Stimulated activated CD4-positive, alpha-beta T cell treated with anti-CD3 and anti-CD28 coated beads, Interleukin-1b, Interleukin-23, amount 100 ng/mL, for 48 hours (primary cell): ENCODE results near the gene ZNF593.

Experiments used
- DNase-seq: peaks from one replicate; pipeline ENCODE4 v3.0.0-alpha.2; 2020

Gene ZNF593

DNA sequence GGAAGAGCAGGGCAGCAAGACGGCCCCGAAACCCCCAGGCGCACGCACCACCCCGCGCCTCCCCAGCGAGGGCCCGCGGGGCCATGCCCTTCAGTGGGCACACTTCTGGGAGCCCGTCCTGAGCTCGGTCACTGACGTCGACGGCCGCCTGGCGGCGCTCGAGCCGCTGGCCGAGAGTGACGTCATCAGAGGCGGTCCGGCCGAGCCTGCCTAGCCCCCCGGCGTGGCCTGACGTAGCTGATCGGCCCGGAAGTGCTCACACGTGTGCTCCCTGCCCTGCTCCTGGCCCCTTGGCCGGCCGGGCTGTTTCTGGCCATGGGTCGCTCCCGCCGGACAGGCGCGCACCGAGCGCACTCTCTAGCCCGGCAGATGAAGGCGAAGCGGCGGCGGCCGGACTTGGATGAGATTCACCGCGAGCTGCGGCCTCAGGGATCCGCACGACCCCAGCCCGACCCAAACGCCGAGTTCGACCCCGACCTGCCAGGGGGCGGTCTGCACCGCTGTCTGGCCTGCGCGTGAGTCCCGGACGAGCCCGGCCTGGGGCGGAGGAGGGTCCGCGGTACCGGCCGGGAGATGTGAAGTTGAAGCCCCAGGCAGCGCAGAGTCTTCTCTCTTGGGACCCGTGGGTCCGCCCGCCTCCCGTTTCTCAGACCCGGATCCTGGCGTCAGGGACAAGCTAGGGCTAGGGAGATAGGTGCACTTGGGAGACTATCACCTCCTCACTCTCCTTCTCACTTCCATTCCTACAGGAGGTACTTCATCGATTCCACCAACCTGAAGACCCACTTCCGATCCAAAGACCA lies at the start of gene ZNF593:
Gene ZNF593, plus strand, starts transcription at position 240 of the 803 bp plus-strand sequence. Its CDS starts 76 bp downstream, at position 316.
- DNase-seq, result peak; percentile 91

DNA sequence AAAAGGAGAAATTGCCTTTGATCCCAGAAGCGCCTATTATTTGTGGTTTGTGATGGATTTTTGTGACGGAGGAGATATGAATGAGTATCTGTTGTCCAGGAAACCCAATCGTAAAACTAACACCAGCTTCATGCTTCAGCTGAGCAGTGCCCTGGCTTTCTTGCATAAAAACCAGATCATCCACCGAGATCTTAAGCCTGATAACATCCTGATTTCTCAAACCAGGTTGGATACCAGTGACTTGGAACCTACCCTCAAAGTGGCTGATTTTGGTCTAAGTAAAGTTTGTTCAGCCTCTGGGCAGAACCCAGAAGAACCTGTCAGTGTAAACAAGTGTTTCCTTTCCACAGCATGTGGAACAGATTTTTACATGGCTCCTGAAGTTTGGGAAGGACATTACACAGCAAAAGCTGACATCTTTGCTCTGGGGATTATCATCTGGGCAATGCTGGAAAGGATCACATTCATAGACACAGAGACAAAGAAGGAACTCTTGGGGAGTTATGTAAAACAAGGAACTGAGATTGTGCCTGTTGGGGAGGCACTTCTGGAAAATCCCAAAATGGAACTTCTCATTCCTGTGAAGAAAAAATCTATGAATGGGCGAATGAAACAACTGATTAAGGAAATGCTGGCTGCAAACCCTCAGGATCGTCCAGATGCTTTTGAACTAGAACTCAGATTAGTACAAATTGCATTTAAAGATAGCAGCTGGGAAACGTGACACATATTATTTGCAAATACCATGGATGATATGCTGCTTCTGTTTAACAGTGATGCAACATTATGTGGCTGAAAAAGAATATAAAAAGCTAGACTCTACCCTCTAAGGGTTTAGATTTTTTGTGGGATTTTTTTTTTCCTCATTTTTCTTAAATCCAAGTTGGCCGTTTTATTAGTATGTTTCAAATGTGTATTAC lies 47.6 kb upstream of the ZNF593 start:
- no peak for DNase-seq

DNA sequence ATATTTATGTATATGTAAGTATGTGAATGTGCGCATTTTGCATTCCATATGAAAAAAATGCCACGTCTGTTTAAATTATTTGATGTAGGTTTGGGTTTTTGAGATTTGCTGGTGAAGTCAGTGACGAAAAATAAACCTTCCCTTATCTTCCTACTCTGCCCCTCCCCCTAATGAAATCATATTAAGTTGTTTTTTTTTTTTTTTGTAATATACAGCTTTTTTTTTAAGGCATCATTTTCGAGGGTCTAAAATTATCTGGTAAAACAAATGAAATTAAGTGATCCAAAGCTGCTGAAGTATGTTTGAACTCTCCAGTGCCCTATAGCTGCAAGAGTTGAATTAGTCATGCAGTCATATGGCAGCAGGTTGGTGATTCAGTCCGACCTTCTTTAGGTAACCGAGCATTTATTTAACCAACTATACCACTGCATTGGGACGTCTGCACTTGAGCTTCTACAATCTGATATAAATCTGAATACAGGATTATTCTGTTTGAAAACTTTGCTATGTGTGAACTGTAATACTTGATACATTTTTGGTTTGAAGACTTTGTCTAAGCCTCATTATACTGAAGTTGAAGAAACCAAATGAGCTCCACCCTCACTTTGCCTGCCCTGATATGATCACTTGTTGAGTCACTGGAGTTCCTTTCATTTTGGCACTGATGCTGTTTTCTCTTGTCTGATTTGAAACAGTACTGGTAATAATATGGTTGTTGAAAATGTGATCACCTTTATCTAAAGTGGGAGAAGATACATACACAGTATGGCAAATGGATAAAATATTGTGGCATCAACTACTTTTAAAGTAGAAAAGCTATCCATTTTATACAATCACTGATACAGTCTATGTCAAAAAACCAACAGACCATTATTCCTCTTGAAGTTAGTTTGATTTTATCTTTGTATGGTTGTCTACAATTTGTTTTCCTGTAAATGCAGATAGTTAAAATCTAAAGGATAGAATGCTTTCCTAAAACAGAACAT lies 46.4 kb upstream of the ZNF593 start:
- DNase-seq, result peak; percentile 16

DNA sequence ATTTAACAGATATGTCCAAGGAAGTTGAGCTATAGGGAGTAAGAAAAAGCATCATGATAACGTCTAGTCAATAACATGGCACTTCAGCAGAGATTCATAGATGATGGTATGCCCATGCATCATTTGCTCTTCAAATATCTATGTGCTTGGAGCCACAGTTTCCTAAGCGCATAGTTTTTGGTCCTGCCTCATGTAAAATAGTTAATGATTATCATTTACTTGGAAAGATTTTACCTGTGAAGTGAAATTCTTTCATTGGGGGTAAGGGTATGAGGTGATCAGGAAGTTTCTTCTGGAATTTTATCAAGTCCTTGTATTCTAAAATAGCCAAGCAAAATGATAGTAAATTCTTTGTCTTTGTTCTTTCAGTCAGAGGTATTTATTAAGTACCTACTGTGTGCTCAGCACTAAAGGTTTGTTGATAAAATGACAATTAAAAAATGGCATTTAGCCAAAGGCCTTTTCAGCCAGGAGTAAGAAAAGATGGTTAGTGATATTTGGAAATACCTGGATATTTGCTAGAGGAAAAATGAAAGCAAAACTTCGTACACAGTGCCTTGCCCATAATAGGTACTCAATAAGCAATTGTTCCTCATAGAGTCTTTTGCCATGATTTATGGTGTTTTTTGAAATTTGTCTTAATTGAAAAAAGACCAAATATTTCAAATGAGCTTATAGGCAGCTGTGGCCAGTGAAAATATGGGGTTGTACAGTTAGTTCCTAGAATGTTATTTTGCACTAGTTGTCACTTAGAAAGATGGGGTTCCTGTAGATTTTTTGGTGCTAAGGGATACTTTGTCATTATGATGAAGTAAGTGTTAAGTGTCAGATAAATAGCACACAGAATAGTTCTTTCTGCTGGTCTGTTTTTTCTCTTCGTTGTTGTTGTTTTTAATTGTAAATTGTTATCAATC lies 45.0 kb upstream of the ZNF593 start:
- no peak for DNase-seq

DNA sequence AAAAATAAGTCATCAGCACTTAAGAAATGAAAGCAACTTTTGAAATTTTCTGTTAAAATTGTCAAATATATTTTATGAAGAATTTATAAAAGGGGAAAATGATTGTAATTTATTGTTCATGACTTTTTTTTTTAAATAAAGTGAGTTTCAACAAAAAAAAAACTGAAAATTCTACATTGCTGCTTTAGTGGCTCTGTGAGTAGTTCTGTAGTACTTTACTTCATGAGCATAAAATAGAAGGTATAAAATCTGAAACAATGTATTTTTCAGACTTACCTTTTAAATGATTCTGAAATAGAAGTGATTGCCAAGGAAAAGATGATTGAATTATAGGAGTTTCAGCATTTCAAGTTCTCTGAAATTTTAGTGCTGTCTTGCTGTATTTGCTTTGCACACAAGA lies 44.3 kb upstream of the ZNF593 start:
- DNase-seq, result no peak

DNA sequence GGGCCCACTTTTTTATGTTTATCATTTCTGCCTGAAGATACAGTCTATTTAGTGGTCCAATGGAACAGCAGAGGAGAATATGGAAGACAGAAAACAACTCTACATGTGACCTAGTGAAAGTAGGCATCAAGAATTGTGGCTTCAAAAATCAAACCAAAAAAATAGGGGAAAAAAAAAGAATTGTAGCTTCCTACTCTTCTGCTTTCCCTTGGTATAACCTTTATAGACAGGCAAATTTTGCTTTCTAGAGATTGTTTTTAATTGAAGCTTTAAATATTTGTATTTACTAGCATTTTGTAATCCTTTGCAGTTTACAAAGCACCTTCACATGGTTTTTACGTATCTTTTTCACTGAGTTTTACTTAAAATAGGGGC lies 43.8 kb upstream of the ZNF593 start:
- DNase-seq, result no peak

DNA sequence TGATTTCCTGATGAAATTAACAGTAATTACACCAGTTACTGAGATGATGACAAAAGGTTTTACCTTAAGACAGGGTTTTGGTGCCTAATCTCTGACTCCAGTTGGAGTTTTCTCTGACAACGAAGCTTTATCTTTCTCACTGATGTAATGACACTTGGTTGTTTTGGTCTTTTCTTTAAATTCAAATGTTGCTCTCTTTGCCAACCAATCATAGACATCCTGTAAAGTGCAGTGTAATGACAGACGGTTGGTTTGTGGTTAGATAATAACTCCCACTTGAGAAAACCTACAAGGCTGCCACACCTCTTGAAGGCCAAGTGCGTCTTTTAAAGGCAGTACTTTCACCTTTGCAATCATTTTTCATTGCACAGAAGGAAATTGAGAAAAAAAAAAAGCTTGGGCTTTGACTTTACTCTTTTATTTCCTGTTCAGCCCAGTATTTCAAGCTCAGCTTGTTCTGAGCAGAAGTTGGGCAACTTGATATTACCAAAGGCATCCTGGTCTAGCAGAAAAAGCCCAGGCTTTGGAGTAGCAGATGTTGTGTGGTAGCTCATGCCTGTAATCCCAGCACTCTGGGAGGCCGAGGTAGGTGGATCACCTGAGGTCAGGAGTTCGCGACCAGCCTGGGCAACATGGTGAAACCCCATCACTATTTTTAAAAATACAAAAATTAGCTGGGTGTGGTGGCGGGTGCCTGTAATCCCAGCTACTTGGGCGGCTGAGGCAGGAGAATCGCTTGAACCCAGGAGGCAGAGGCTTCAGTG lies 43.2 kb upstream of the ZNF593 start:
- DNase-seq, result peak; percentile 32

DNA sequence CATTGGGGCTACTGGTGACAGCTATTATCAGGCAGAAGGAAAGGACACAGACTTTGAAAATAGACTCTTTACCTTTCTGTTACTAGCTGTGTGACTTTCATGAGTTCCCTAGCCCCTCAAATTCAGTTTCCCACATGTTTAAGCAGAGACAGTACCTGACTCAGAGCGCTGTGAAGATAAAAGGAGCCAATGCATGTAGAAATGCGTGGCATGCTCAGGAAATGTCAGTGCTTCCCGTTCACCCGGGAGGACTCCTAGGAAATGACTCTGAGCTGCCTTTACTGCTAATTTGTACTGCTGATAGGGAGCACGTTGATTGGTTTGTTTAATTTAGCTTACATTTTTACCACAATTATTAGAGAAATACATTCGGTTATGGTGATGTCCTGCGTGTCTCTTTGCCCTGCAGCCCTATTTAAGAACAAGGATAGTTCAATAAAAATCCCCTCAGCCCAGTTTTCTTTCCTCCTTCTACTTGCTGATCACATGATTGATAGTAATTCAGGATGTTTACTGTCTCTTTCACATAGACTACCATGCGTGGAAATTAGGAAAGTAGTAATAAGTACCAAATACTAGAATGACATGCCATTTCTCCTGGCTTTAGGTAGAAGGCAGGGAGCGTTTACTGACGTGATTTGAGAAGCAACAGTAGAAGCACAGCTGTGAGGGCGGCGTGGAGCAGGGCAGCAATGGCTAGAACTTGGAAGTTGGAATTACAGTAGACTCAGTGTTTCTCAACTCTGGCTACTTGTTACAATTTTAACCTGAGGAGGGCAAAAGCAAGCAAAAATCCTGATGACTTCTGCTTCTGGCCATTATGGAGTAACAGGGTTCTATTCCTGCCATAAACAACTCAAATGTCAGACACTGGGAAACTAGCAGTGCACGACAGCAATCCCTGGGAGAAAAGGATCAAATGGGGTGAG lies 42.2 kb upstream of the ZNF593 start:
- no peak for DNase-seq

DNA sequence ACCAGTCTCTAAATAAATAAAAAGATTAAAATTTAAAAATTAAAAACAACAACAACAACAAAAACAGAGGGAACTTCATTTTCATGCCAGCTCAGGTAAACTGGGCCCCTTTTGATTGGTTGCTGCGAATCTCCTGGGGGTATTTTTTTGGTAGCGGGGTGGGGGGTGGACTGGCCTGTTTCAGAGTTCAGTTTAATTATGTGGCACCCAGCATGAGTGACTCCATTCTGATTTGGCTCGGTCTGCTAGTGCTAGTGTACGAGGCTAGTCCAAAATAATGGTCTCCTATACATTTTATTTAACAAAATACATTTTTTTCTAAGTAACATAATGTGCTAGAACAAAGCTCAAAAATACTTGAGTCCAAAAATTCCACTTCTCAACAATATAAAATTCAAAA lies 39.9 kb upstream of the ZNF593 start:
- DNase-seq, result no peak

DNA sequence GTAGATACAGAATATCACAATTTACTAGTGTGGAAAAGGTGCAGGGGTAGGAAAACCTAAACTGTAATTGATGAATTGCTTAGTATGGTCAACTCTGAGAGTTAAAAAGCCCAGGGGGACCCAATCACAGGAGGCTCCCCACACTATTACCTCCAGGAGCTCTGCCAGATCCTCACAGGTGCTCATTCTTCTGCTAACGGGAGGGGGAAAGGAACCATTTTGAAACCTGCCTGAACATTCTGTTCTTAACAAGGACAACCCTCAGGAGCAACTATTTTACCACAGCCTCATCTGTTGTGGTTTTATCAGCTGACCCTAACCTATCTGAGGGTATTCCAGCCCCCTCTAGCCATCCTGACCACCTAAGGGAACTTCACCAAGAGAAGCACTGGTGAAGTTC lies 39.0 kb upstream of the ZNF593 start:
- DNase-seq, result no peak

DNA sequence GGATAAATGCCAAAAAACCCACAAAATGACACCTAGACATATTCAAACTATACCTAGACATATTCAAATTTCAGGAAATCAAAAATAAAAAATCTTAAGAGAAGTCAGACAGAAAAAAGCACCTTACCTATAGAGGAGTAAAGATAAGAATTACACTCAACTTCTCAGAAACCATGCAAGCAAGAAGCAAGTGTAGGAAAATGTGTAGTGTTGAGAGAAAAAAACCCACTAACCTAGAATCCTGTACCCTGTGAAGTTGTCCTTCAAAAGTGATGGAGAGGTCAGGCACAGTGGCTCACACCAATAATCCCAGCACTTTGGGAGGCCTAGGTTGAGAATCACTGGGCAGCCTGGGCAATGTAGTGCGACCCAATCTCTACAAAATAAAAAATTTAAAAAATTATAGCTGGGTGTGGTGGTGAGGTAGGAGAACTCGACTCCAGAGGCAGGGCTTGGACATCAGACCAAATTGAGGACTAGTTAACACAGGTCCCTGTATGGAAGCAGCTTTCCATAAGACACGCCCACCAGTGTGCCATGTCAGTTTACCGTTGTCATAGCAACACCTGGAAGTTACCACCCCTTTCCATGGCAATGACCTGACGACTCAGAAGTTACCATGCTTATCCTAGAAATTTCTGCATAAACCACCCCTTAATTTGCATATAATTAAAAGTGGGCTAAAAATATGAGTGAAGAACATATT lies 37.4 kb upstream of the ZNF593 start:
- no peak for DNase-seq

DNA sequence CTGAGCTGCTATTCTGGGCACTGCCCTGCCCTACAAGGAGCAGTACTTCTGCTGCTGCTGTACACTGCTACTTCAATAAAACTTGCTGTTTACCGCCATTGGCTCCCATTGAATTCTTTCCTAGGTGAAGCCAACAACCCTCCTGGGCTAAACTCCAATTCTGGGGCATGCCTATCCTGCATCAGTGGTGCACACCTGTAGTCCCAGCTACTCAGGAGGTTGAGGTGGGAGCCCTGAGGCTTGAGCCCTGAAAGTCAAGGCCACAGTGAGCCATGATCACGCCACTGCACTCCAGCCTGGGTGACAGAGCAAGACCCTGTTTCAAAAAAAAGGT lies 36.9 kb upstream of the ZNF593 start:
- DNase-seq, result no peak

DNA sequence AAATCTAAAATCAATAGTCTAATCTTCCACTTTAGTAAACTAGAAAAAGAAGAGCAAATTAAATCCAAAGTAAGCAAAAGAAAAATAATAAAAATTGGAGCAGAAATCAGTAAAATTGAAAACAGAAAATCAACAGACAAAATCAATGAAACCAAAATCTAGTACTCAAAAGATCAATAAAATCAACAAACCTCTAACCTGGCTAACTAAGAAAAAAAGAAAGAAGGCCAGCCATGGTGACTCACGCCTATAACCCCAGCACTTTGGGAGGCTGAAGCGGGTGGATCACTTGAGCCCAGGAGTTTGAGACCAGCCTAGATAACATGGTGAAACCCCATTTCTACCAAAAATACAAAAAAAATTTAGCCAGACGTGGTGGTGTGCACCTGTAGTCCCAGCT lies 35.2 kb upstream of the ZNF593 start:
- no peak for DNase-seq

DNA sequence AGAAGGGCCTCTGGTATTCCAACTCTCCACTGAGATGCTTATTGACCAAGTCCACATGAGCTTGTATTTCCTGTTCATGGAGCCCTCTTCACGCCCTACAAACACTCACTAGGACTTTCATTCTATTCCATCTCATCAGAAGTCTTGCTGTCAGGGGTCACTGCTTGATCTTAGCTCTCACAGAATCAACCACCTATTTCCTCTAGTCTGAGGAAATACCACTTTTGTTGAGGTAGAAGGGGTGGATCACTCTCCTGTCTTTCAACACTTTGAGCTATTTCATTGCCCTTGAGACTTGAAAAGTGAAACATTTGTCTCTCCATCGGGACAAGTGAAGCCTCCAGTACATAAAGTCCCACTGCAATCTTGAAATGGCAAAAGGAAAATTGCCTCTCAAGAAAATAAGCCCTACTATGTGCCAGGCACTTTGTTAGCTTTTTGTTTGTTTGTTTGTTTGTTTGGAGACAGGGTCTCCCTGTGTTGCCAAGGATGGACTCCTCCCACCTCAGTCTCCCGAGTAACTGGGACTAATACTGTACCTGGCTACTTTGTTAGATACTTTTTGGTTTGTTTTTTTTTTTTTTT lies 30.6 kb upstream of the ZNF593 start:
- no peak for DNase-seq

DNA sequence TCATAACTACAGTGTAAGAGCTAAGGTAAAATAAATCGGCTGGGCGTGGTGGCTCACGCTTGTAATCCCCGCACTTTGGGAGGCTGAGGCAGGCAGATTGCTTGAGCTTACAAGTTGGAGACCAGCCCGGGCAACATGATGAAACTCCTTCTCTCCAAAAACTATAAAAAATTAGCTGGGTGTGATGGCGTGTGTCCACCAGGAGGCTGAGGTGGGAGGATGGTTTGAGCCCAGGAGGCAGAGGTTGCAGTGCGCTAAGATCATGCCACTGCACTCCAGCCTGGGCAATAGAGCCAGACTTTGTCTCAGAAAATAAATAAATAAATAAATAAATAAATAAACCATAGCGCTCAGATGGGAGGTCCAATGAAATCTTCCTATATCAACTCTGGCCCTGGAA lies 27.5 kb upstream of the ZNF593 start:
- DNase-seq, result no peak

DNA sequence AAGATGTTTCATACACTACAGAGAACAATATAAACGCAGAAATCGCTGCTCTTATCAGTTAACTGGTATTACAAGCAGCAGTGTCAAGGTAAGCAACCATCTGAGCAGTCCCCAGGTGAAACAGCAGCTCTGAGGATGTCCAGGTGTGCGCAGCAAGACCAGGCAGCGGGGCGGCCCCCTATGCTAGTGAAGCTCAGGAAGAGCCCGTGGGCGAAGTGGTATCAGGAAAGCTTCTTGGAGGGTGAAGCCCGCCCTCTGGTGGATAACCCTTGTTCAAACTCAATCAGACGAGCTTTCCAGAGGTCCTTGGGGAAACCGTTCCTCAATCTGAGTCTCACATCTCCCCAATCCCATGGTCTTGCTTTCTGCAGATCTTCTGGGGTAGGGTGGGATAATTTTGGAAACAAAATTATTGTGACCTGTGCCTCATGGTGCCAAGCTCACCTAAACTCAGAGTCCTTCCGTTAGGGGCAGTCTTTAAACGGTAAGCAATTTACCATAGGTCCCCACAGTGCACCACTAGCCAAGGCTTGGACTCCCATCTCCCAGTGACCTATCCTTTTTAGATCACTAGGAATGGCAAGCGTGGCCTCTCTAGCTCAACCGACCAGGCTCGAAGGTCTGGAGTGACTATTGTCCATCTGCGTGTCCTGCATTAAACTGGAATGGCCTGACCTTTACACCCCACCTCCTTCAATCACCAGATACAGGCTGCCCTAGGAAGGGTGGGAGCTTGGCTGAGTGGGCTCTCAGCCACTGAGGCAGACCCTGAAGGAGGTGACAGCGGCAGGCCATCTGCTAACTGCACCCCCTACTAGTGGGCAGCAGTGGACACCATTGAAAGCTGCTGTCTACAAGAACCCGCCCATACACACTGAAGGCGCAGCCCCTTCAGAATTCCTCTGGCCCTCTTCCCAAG lies 24.4 kb upstream of the ZNF593 start:
- peak; percentile 62 for DNase-seq

DNA sequence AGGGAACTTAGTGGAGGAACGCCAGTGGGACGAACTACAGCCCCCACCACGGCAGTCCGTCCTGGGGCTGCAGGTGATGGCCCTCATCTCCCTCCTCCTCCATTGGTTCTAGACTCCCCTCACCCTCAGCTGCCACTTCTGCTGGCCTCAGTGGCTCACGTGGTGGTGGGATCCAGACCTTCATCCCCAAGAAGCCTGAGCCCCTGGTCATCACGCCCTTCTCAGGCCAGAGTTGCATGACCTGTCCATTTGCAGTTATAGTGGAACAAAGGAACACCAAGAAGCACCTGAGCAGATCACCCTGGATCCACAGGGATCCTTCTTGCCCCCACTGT lies 23.8 kb upstream of the ZNF593 start:
- no peak for DNase-seq

DNA sequence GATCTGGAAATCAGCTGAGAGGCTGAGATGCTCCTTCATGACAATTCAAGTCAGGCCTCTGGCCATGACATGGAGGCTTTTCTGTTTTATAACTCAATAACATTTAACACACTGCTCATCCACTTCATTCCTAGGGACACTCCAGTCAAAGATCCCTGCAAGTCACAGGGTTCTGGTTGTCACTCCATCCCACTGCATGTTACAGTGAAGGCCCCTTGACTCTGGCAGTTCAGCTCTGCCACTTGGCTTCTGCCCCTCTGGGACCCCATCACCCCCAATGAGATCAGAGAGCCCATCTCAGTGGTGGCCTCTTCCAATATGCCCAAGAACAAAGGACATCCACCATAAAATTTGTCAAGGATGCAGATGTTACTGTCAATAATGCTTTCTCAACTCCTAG lies 20.8 kb upstream of the ZNF593 start:
- DNase-seq, result no peak
